Measurements from ENCODE around the gene BTN3A1. TPM values are rescaled to one million over a fixed set of nuclear protein-coding genes. Genes with fewer than 3 reads are reported as not detected.
A peak's percentile ranks its signal among the peaks of the same experiment; 100 is the strongest.

The BTN3A1 gene
- total and polyA plus RNA-seq, 2 of the 13 experiments (the other 11 are each of a cell fraction or from before 2014, with no cell fraction given): 13.3 to 14.0 TPM

DNA sequence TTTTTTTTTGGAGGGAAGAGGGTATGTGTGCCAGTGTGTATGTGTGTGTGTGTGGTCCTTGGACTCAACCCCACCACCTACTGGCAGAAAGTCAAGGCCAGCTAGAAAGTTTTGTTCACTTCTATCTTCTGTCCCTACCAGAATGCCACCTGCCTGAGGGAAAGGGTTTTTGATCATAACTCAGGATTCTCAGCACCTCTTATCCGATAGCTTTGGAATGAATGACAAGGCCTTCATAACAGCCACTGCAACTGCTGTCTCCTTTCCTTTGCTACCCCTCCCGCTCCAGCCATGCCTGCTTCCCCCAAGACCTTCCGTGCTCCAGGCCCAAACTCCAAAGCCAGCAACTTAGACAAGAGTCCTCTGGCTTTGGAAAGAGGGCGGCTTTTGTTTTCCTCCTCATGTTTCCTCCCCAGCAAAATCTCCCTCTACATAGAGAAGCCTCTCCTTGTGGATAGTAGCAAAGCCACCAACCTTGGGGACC lies 18.7 kb downstream of the BTN3A1 start (continued):
- TF ChIP-seq, protein P1, sequence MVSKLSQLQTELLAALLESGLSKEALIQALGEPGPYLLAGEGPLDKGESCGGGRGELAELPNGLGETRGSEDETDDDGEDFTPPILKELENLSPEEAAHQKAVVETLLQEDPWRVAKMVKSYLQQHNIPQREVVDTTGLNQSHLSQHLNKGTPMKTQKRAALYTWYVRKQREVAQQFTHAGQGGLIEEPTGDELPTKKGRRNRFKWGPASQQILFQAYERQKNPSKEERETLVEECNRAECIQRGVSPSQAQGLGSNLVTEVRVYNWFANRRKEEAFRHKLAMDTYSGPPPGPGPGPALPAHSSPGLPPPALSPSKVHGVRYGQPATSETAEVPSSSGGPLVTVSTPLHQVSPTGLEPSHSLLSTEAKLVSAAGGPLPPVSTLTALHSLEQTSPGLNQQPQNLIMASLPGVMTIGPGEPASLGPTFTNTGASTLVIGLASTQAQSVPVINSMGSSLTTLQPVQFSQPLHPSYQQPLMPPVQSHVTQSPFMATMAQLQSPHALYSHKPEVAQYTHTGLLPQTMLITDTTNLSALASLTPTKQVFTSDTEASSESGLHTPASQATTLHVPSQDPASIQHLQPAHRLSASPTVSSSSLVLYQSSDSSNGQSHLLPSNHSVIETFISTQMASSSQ (IDR thresholded peaks at IDR 0.05; ENCODE audit: low read depth): no peak
- TF ChIP-seq, protein P1 (CRISPR knock-in tag; IDR thresholded peaks at IDR 0.05; ENCODE audit: borderline replicate concordance): no peak
- 0 out of 4 replicates have a peak, but pooled peaks of 1 of the 2 experiments have one; percentile 32 for TF ChIP-seq KLF16 (CRISPR knock-in tag; IDR thresholded peaks at IDR 0.05)
- TF ChIP-seq ZNF225 (CRISPR knock-in tag; IDR thresholded peaks at IDR 0.05): no peak
- TF ChIP-seq CAMTA2 (CRISPR knock-in tag; IDR thresholded peaks at IDR 0.05; ENCODE audit: borderline replicate concordance): peak; percentile 15; the same call in 1 of the 2 replicates
- TF ChIP-seq, protein P2, sequence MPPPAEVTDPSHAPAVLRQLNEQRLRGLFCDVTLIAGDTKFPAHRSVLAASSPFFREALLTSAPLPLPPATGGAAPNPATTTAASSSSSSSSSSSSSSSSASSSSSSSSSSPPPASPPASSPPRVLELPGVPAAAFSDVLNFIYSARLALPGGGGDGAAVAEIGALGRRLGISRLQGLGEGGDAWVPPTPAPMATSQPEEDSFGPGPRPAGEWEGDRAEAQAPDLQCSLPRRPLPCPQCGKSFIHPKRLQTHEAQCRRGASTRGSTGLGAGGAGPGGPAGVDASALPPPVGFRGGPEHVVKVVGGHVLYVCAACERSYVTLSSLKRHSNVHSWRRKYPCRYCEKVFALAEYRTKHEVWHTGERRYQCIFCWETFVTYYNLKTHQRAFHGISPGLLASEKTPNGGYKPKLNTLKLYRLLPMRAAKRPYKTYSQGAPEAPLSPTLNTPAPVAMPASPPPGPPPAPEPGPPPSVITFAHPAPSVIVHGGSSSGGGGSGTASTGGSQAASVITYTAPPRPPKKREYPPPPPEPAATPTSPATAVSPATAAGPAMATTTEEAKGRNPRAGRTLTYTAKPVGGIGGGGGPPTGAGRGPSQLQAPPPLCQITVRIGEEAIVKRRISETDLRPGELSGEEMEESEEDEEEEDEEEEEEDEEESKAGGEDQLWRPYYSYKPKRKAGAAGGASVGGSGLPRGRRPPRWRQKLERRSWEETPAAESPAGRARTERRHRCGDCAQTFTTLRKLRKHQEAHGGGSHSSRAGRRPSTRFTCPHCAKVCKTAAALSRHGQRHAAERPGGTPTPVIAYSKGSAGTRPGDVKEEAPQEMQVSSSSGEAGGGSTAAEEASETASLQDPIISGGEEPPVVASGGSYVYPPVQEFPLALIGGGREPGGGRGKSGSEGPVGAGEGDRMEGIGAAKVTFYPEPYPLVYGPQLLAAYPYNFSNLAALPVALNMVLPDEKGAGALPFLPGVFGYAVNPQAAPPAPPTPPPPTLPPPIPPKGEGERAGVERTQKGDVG (CRISPR knock-in tag; IDR thresholded peaks at IDR 0.05; ENCODE audit: borderline replicate concordance): no peak
- TF ChIP-seq NFE2L1 (CRISPR knock-in tag; IDR thresholded peaks at IDR 0.05; ENCODE audit: borderline replicate concordance): no peak
- TF ChIP-seq, protein P3, sequence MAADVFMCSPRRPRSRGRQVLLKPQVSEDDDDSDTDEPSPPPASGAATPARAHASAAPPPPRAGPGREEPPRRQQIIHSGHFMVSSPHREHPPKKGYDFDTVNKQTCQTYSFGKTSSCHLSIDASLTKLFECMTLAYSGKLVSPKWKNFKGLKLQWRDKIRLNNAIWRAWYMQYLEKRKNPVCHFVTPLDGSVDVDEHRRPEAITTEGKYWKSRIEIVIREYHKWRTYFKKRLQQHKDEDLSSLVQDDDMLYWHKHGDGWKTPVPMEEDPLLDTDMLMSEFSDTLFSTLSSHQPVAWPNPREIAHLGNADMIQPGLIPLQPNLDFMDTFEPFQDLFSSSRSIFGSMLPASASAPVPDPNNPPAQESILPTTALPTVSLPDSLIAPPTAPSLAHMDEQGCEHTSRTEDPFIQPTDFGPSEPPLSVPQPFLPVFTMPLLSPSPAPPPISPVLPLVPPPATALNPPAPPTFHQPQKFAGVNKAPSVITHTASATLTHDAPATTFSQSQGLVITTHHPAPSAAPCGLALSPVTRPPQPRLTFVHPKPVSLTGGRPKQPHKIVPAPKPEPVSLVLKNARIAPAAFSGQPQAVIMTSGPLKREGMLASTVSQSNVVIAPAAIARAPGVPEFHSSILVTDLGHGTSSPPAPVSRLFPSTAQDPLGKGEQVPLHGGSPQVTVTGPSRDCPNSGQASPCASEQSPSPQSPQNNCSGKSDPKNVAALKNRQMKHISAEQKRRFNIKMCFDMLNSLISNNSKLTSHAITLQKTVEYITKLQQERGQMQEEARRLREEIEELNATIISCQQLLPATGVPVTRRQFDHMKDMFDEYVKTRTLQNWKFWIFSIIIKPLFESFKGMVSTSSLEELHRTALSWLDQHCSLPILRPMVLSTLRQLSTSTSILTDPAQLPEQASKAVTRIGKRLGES (CRISPR knock-in tag; IDR thresholded peaks at IDR 0.05; ENCODE audit: borderline replicate concordance): no peak
- TF ChIP-seq MIER2 (CRISPR knock-in tag; IDR thresholded peaks at IDR 0.05): no peak
- TF ChIP-seq GTF2F1 (IDR thresholded peaks at IDR 0.05; ENCODE audit: low read length): no peak
- TF ChIP-seq NR1H2 (CRISPR knock-in tag; IDR thresholded peaks at IDR 0.05; ENCODE audit: borderline replicate concordance, low read depth): no peak
- TF ChIP-seq, protein P4, sequence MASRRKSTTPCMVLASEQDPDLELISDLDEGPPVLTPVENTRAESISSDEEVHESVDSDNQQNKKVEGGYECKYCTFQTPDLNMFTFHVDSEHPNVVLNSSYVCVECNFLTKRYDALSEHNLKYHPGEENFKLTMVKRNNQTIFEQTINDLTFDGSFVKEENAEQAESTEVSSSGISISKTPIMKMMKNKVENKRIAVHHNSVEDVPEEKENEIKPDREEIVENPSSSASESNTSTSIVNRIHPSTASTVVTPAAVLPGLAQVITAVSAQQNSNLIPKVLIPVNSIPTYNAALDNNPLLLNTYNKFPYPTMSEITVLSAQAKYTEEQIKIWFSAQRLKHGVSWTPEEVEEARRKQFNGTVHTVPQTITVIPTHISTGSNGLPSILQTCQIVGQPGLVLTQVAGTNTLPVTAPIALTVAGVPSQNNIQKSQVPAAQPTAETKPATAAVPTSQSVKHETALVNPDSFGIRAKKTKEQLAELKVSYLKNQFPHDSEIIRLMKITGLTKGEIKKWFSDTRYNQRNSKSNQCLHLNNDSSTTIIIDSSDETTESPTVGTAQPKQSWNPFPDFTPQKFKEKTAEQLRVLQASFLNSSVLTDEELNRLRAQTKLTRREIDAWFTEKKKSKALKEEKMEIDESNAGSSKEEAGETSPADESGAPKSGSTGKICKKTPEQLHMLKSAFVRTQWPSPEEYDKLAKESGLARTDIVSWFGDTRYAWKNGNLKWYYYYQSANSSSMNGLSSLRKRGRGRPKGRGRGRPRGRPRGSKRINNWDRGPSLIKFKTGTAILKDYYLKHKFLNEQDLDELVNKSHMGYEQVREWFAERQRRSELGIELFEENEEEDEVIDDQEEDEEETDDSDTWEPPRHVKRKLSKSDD (CRISPR knock-in tag; IDR thresholded peaks at IDR 0.05; ENCODE audit: low read depth): no peak
- TF ChIP-seq ZNF510 (CRISPR knock-in tag; IDR thresholded peaks at IDR 0.05; ENCODE audit: low read depth): no peak
